ENCODE measurements around the gene SLC29A1. TPM values are rescaled to one million over a fixed set of nuclear protein-coding genes. Genes with fewer than 3 reads are reported as not detected.

Gene SLC29A1
- total and polyA plus RNA-seq, 9 of the 15 experiments (the other 6 are each of a cell fraction or from before 2014, with no cell fraction given) = 18.9 to 170 (median 57.7) TPM

DNA sequence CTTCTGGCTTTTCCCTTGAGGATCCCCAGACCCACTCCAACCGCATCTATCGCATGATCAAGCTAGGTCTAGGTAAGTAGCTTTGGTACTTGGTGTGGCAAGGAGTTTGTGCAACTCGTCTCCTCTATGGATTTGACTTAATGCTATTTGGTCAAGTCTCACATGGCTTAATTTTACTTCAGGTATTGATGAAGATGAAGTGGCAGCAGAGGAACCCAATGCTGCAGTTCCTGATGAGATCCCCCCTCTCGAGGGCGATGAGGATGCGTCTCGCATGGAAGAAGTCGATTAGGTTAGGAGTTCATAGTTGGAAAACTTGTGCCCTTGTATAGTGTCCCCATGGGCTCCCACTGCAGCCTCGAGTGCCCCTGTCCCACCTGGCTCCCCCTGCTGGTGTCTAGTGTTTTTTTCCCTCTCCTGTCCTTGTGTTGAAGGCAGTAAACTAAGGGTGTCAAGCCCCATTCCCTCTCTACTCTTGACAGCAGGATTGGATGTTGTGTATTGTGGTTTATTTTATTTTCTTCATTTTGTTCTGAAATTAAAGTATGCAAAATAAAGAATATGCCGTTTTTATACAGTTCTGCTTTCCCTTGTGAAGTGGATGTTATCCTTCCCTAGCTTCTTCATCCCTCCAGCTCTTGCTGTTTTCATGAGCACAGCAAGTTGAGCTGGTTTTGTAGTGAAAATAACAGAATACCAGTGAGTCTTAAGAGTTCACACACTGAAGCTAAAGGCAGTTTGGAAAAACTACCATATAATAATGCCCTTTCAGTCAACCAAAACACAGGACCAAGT is 30.1 kb downstream of the SLC29A1 start (continued):
- TF ChIP-seq BRF2 (IDR thresholded peaks at IDR 0.05; ENCODE audit: borderline replicate concordance, insufficient read depth, insufficient read length) (no peak), ZNF592 (IDR thresholded peaks at IDR 0.05) (peak; percentile 40; the same call in 1 of the 2 replicates), CTBP1 (IDR thresholded peaks at IDR 0.05; ENCODE audit: borderline replicate concordance) (no peak), TFAM (CRISPR knock-in tag; conservative IDR thresholded peaks at IDR 0.05) (no peak), ZNF780A (CRISPR knock-in tag; IDR thresholded peaks at IDR 0.05) (no peak), NFIX (CRISPR knock-in tag; IDR thresholded peaks at IDR 0.05; ENCODE audit: low read depth) (no peak), CCAR2 (IDR thresholded peaks at IDR 0.05; ENCODE audit: low read depth, low read length) (no peak), KAT7 (CRISPR knock-in tag; IDR thresholded peaks at IDR 0.05; ENCODE audit: borderline replicate concordance) (0 out of 2 replicates have a peak, but pooled peaks have one; percentile 35), NFRKB (IDR thresholded peaks at IDR 0.05; ENCODE audit: low read depth) (no peak)
- TF ChIP-seq, protein P1, sequence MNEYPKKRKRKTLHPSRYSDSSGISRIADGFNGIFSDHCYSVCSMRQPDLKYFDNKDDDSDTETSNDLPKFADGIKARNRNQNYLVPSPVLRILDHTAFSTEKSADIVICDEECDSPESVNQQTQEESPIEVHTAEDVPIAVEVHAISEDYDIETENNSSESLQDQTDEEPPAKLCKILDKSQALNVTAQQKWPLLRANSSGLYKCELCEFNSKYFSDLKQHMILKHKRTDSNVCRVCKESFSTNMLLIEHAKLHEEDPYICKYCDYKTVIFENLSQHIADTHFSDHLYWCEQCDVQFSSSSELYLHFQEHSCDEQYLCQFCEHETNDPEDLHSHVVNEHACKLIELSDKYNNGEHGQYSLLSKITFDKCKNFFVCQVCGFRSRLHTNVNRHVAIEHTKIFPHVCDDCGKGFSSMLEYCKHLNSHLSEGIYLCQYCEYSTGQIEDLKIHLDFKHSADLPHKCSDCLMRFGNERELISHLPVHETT (CRISPR knock-in tag; conservative IDR thresholded peaks at IDR 0.05 in 1 of 2, IDR thresholded peaks at IDR 0.05 in 1 of 2) = no peak
- TF ChIP-seq, protein P2, sequence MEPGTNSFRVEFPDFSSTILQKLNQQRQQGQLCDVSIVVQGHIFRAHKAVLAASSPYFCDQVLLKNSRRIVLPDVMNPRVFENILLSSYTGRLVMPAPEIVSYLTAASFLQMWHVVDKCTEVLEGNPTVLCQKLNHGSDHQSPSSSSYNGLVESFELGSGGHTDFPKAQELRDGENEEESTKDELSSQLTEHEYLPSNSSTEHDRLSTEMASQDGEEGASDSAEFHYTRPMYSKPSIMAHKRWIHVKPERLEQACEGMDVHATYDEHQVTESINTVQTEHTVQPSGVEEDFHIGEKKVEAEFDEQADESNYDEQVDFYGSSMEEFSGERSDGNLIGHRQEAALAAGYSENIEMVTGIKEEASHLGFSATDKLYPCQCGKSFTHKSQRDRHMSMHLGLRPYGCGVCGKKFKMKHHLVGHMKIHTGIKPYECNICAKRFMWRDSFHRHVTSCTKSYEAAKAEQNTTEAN (CRISPR knock-in tag; IDR thresholded peaks at IDR 0.05) = no peak
- TF ChIP-seq, protein P3, sequence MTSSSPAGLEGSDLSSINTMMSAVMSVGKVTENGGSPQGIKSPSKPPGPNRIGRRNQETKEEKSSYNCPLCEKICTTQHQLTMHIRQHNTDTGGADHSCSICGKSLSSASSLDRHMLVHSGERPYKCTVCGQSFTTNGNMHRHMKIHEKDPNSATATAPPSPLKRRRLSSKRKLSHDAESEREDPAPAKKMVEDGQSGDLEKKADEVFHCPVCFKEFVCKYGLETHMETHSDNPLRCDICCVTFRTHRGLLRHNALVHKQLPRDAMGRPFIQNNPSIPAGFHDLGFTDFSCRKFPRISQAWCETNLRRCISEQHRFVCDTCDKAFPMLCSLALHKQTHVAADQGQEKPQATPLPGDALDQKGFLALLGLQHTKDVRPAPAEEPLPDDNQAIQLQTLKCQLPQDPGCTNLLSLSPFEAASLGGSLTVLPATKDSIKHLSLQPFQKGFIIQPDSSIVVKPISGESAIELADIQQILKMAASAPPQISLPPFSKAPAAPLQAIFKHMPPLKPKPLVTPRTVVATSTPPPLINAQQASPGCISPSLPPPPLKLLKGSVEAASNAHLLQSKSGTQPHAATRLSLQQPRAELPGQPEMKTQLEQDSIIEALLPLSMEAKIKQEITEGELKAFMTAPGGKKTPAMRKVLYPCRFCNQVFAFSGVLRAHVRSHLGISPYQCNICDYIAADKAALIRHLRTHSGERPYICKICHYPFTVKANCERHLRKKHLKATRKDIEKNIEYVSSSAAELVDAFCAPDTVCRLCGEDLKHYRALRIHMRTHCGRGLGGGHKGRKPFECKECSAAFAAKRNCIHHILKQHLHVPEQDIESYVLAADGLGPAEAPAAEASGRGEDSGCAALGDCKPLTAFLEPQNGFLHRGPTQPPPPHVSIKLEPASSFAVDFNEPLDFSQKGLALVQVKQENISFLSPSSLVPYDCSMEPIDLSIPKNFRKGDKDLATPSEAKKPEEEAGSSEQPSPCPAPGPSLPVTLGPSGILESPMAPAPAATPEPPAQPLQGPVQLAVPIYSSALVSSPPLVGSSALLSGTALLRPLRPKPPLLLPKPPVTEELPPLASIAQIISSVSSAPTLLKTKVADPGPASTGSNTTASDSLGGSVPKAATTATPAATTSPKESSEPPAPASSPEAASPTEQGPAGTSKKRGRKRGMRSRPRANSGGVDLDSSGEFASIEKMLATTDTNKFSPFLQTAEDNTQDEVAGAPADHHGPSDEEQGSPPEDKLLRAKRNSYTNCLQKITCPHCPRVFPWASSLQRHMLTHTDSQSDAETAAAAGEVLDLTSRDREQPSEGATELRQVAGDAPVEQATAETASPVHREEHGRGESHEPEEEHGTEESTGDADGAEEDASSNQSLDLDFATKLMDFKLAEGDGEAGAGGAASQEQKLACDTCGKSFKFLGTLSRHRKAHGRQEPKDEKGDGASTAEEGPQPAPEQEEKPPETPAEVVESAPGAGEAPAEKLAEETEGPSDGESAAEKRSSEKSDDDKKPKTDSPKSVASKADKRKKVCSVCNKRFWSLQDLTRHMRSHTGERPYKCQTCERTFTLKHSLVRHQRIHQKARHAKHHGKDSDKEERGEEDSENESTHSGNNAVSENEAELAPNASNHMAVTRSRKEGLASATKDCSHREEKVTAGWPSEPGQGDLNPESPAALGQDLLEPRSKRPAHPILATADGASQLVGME (CRISPR knock-in tag; IDR thresholded peaks at IDR 0.05) = no peak
